HG02973 (cell line): ENCODE measurements around the gene F3.

ENCODE experiments used
- ATAC-seq: cut with Tn5 transposase; IDR thresholded peaks from one replicate; pipeline ENCODE4 v1.9.1; 2021; ENCODE audit warnings: moderate library complexity; ENCODE audit not compliant: unreplicated experiment

The F3 gene

DNA sequence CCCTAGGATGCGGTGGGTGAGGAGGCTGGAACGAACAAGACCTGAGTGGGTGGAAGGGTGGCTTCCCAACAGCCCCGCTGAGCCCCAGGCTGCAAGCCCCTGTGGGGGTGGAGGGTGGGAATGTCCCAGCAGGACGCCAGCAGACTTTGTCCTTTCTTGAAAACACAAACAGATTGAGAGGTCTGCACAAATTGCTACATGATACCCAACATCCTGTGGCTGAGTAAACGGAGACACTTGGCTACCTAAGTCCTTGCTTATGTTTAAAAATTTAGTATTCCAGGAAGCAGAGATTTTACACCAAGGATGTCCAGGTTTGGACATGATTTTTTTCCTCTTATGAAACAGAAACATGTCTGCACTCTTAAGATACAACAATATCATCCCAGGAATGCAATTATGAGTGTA is 11.8 kb upstream of the F3 start:
- ATAC-seq = no peak

DNA sequence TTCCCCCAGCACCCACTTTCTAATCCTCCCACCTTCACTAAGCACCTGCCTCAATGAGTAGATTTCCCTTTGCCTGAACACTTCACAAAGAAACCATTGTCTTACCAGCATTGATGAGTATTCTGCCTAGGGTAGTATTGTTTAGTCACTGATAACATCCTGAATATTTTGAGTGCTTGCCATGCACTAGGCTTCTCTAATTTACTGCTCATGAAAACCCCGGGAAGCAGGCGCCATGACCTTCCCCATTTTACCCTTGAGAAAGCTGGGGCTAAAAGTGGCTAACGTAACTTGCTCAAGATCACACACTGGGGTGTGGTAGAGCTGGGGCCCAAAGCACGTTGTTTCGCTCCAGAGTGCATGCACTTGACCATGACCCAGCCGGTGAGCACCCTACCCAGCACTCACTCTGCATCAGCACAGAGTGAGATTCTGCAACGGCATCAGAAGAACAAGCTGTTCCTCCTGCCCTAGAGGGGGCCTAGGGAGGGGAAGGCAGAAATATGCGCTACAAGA is 10.6 kb upstream of the F3 start:
- ATAC-seq = no peak

DNA sequence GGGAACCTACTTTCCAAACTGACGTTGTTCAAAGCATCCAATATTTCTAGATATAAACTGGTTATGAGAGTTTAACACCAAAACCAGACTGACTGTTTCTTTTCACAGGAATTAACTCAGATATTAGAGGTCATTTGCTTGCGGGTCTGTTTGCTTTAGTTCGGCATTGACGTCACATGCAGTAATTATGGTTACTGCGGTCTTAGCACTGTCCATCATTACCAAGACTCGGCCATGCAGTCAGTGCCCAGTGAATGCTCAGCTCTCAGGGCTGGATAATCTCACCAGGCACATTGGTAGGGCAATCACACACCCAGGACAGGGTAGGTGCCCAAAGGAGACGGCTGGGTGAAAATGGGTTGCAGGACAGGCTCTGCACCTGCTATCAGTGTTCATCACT is 9.9 kb upstream of the F3 start:
- ATAC-seq = no peak

DNA sequence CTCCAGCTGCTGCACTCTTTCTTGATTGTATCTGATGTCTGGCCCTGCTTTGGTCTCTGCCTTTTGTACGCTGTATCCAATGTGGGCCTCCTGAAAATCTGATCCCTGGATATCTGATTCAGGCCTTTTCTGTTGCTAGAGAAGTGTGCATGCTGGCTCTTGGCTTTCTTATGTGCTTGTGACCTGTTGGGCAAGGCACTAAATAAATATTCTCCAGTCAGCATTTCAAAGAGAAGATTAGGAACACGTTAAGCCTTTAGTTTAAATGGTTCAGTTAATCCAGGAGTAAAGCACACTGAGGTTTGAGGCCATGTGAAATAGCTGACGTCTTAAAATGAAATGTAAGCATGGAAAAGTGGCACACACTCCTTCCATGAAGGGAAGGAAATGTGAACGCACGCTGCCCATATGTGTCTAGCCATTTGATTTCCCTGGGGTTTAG is 9.3 kb upstream of the F3 start:
- ATAC-seq = no peak

DNA sequence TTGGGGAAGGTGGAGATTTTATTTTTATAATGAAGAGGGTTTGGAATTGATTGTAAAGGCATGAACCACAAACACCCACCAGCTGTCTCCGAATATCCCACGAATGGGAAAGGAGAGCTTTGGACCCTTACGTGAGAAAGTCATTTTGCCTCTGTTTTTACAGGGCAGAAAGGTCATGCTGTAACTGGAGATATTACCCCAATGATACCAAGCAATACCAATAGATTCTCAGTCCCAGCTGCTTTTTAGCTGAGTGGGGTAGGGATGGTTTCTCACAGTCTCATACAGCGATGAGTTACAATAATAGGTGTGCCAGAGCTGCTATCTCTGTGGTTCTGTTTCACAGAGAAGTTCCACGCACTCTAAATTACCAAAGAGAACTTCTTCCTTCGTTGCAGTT is 8.8 kb upstream of the F3 start:
- no peak for ATAC-seq

DNA sequence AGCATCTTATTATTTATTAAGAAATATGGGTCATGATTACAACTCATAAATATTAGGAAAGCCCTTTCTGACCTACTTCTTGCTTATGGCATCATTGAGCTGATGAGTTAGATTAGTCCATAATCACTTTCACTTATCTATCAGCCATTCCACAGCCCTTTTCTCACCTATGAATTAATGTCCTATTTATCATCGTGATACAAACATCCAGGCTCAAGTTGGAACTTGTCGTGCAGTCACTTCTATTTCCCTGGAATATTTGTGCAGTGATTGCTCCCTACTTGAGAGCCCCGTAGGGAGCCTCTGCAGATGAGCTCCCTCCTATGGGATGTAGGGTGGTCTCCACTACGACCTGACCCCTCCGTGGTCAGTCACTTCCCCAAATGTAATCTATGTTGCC is 8.1 kb upstream of the F3 start:
- no peak for ATAC-seq

DNA sequence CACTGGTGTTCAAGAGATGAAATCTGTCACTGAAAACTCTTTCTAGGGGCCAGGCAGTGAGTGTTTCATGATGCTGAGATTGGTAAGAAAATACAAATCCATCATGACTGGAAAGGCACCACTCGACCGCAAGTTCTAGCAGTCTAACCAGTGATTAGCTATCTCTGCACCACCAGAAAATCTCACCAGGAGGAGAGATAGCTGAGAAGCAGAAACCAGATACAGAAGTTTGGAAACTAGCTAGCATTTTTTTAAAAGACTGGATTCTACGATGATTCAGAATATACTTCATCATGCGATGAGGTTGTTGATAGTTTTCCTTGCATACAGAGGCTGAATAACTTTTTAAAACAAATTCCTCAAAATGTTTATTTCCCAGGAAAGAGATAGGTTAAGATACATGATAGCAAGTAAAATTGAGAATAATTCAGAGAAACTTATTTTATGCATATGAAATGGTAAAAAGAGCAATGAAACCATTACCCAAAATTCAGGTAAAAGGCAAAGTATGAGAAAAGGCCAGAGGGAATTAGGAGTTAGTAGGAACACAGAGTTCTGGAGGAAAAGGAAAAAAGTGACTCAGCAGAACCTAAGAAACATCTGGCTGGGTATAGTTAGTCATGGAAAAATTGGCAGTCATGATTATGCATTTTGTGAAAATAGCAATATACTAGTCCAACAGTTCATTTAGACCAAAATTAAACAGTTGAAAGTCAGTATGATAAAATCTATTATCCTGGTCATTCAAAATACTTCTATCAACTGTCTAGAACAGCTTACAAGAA is 3.3 kb upstream of the F3 start:
- no peak for ATAC-seq

DNA sequence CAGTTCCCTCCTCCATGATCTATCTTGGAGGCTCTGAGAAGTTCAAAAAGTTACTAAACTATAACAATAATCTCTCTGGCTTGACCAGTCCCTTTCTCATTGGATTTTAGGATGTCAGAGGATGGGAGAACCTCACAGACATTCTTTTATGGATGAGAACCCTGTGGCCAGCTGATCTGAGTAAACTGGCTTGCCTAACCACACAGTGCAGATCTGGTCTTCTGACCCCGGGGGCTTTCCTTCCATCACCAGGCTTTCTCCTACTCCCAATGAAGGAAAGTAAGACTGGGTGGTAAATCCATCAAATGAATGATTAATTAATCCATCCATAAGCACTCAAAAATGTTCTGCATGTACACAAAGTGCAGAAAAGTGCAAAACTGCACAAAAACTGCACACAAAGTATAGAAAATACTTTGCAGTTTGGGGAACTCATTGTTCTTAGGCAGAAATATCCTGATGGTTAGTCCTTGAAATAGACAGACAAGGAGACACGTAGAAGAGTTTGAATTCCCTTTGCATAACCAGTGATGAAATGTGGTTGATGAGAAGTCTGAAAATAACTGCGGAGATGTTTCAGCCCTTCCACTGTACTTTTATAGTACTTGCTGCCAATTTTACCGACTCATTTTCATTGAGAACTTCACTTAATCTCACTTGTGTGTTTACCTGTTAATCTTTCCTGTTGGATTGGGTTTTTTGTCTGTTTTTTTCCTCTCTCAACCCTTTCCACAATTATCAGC is 2.5 kb upstream of the F3 start:
- ATAC-seq = no peak

DNA sequence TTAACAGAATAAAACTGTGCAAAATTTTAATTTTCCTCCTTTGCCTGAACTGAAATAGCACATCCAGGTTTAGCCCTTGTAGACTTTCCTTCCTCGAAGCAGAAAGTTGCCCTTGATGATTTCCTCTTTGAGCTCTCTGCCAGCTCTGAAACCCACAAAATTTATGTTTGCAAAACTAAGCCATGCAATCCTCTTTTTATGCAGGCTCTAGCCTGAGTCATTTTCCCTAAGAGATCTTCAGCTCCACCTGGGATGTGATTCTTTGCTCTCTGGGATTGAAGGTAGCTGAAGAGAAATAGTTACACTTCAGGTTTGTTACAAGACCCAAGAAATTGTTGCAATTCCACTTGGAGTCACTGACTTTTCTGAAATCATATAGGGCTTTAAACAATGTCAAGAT is 1.4 kb upstream of the F3 start:
- ATAC-seq = no peak

DNA sequence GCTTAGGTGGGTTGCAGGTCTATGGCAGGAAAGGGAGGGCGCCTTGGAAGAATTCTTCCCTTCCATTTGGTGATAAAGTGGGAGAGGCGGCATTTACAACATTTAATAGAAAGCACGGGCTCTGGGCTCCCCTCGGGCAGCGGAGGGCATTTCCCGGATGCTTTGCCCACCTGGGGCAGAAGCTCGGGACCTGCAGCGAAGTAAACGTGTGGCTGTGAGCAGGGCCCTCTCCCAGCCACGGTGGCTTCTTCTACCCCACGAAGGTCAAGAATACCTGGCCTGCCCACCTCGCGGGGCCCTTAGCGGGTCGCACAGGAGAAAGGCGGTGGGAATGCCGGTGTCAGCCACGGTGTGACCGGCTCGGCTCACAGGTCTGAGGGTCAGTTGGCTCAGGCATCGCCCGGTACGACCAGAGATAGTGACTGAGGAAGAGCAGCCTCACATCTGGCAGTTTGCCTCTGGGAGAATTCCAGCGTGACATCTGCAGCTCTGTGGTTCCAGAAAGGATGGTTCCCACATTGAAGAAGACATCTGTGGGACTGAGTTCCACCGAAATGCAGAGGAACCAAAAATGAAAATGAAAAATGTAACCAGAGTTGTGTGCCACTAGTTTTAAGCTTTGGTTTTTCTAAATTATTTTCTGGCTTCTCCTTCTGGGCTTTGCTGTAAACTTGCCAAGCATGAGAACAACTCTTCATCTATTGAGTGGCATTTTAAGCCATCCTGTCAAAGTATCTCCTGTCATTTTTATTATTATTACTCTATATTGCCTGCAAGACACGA is 720 bp upstream of the F3 start:
- peak; percentile 20 for ATAC-seq

DNA sequence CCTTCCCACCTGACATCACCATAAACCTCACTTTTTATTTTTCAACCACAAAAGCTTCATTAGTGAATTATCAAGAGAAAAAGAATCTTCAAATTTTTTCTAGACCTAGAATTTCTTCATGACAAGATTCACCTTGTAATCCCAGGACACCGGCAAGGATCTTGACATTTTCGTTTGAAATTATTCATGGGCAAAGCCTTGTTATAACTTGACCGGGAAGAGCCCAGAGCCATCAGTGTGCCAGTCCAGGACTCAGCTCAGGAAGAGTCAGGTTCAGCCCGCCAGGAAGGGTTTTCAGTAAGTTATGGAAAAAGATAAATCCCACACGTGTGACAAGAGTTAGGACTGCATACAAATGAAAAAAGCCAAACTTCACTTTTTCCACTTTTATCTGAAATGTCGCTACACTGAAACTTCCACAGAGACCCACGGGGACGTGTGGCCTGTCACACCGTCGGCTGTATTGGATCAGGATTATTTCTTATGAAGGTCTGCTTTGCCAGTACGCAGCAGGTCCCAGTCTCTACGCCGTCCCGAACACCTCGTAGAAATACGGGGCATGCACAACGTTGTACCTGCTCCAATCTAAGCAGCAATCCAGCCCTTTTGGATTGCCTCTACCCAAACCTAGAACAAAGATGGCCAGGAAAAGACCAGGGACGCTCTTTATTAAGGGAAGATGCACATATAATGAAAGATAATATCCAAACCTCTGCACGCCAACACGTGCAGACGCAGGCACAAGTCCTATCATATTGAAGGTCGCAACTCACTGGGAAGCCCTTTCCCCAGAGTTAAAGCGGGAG is 916 bp downstream of the F3 start:
- no peak for ATAC-seq

DNA sequence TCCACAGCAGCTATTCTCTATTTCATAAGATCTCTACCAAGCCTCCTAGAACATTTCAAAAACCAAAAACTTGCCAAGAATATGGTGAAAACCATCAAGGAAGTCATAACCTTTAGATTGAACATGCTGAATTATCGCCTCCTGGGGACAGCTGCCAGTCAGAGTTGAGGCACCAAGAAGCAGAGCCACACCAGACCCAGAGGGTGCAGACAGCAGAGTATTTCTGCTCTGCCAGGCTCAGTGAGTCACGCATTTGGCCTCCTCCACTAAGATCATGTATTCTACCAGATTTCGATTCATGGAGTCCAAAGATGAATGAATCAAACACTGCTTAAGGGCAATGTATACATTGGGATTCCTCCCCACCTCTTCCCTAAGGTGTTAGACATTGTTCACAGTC is 2.1 kb downstream of the F3 start:
- ATAC-seq = no peak

DNA sequence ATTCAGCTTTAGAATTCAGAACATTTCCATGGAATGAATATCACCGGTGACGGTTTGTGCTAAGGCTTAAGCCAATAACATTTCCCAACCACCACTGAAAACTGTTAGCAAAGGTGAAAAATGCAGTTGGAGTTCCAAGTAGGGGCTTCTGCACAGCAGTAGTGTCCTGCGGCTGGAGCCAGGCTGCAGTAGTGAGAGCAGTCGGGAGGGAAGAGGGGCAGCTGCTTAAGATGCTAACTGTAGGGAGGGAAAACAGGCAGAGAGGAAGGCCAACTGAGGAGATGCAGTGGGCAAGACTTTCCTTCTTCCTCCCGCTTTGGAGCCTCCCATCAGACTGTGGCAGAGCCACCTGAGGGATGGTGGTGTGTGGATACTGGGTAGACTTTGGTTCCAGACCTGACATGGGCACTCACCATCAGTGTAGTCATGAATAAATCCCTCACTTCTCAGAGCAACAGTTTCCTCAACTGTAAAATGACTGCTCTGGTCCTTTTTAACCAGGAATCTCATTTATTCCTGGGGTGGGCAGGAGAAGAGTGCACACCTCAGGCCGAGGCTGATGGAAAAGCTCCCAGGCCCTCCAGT is 3.2 kb downstream of the F3 start:
- ATAC-seq = no peak

DNA sequence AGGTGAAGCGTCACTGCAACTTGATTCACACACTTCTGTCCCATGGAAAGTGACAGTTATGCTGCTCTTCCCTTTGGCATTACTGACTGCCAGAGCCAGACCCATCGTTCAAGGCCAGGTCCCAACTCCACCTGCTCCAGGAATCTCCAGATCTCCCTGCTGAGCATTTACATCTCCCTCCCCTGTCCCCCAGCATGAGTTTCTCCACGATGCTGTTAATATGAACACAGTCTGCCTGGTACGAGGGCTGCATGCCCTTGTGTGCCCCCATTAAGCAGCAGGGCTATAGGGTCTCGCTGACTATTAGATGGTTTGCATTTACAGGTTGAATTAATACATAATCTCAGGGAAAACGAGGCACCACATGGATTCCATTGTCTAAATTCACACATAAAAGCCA is 4.3 kb downstream of the F3 start:
- no peak for ATAC-seq

DNA sequence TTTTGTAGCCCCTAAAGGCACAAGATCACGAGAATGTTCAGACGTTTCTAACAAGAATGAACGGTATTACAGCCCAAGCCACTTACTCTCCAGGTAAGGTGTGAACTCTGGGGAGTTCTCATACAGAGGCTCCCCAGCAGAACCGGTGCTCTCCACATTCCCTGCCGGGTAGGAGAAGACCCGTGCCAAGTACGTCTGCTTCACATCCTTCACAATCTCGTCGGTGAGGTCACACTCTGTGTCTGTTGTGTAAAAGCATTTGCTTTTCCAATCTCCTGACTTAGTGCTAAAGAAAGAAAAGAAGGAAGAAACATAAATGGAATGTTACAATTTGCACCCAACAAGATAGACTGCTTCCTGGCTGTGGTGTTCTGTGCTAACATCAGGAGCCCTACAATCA is 5.7 kb downstream of the F3 start:
- ATAC-seq = no peak

DNA sequence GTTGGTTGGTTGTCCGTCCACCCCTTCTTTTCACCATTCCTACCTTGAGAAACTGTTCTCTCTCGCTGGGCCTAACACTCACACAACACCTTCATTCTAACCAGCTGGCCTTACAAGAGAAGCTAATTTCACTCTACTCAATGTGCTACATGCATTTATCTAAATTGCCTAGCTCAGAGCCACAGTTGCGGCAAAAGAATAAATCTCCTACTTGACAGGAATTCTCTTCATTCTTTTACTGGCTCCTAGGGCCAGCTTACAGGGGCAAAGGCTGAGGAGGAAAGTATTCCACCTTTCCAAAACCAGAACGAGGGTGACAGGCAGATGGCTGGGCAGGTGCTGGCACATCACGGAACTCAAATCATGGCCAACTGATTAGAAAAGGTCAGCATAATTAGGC is 6.5 kb downstream of the F3 start:
- no peak for ATAC-seq

DNA sequence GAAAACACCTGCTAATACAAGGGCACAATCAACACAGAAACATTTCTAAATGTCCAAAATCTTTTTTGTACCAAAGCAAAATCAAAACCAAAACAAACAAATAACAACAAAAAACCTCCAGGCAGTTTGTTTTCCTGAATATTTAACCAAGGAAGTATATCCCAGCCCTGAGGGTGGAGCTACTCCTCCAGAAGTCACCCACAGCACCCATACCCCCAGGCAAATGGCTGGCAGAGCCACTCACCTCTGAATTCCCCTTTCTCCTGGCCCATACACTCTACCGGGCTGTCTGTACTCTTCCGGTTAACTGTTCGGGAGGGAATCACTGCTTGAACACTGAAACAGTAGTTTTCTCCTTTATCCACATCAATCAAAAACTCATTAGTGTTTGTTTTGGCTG is 9.5 kb downstream of the F3 start:
- no peak for ATAC-seq

DNA sequence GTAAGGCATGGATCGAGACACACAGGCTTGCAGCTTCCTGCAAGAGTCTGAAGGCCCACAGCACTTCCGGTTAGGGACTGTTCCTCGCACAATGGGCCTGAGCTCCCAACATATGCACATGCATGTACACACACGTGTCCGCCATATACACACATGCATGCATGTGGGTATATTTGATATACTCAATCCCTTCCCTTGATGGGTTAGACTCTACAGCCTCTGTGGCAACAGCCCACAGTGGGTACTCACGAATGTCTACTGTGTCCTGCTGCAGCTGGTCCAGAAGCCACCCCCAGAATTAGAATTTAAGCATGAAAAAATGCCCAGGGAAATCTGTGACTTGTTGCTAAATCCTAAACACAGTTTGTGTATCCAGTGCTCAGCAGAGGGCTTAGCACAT is 9.9 kb downstream of the F3 start:
- no peak for ATAC-seq

DNA sequence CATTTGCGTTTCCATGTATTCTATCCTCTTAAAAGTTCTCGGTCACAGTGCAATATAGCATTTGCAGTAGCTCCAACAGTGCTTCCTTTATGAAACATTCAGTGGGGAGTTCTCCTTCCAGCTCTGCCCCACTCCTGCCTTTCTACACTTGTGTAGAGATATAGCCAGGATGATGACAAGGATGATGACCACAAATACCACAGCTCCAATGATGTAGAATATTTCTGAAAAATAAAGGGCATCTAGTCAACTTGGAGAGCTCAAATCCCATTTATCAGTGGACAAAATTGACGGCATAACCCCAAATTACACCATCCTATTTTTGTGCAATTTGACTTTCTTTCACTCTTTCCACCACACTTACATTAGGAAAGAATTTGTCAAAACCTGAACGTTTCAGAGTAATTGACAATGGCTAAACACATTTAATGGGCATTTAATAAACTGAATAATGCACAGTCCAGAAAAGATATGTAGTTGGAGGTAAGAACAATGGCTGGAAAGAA is 11.1 kb downstream of the F3 start:
- no peak for ATAC-seq

DNA sequence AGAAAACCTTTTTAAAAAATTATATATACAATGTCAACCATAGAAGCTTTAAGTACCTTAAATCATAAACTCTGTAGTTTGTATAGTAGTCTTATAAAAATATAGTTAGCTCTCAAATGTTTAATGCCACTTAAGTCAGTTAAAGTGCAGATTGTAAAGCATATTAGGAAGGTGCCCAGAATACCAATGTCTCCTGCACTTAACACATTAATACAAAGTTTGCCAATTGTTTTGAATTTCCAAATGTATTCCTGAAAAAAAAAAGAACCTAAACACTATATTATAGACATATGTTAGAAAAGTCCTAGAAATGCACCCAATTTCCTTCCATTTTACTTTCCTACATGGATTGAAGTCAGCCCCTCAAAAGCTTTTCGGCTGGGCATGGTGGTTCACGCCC is 12.1 kb downstream of the F3 start:
- ATAC-seq = no peak
